ENCODE results near the gene ADAMTS5.

Gene ADAMTS5

GRCh38 chr21:26874347-26874746 is 92.5 kb downstream of the ADAMTS5 start:
- Histone ChIP-seq H3K79me2 (ENCODE audit: low read length) (no peaks in the 10 kb centered on the region), H4K20me1 (ENCODE audit: insufficient read depth, low read length) (no peaks in the 10 kb centered on the region), H3K27ac (ENCODE audit: low read length) (no peak overlapping the region), H3K9me3 (ENCODE audit: insufficient read depth, low read length) (peaks cover 6% of the 10 kb centered on the region; the same call in 1 of the 2 replicates), H3K27me3 (ENCODE audit: low read depth, low read length) (no peaks in the 10 kb centered on the region), H2AFZ (ENCODE audit: low read depth, low read length) (no peak overlapping the region), H3K36me3 (replicated peaks; ENCODE audit: low read depth, low read length) (no peaks in the 10 kb centered on the region), H3K4me2 (ENCODE audit: low read length) (no peak overlapping the region), H3K9ac (ENCODE audit: low read length) (no peak overlapping the region), H3K4me1 (ENCODE audit: low read length) (no peaks in the 10 kb centered on the region), H3K4me3 (ENCODE audit: low read length) (no peak overlapping the region)
- TF ChIP-seq, protein P1, sequence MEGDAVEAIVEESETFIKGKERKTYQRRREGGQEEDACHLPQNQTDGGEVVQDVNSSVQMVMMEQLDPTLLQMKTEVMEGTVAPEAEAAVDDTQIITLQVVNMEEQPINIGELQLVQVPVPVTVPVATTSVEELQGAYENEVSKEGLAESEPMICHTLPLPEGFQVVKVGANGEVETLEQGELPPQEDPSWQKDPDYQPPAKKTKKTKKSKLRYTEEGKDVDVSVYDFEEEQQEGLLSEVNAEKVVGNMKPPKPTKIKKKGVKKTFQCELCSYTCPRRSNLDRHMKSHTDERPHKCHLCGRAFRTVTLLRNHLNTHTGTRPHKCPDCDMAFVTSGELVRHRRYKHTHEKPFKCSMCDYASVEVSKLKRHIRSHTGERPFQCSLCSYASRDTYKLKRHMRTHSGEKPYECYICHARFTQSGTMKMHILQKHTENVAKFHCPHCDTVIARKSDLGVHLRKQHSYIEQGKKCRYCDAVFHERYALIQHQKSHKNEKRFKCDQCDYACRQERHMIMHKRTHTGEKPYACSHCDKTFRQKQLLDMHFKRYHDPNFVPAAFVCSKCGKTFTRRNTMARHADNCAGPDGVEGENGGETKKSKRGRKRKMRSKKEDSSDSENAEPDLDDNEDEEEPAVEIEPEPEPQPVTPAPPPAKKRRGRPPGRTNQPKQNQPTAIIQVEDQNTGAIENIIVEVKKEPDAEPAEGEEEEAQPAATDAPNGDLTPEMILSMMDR (IDR thresholded peaks at IDR 0.05; ENCODE audit: low read depth, low read length): no peak
